Epithelial cell of esophagus (primary cell): ENCODE data around the gene WDR46.

Experiments used
- DNase-seq: peaks from one replicate; pipeline ENCODE4 v3.0.0; 2010; ENCODE audit warnings: low read depth
- H3K4me3 ChIP-seq: 2 replicates; pipeline ENCODE4 v1.5.1; 2011; ENCODE audit warnings: mild to moderate bottlenecking, low read length, control low read depth
- CTCF ChIP-seq: IDR thresholded peaks from 2 replicates; pipeline ENCODE4 v1.5.1; 2011; ENCODE audit warnings: low read depth, mild to moderate bottlenecking, low read length, control low read depth, inconsistent platforms; ENCODE audit not compliant: insufficient read depth; ENCODE audit errors: missing control alignments

WDR46 gene

GRCh38 chr6:33252759-33253158, 36.3 kb downstream of the WDR46 start:
- TF ChIP-seq CTCF = no peak

DNA sequence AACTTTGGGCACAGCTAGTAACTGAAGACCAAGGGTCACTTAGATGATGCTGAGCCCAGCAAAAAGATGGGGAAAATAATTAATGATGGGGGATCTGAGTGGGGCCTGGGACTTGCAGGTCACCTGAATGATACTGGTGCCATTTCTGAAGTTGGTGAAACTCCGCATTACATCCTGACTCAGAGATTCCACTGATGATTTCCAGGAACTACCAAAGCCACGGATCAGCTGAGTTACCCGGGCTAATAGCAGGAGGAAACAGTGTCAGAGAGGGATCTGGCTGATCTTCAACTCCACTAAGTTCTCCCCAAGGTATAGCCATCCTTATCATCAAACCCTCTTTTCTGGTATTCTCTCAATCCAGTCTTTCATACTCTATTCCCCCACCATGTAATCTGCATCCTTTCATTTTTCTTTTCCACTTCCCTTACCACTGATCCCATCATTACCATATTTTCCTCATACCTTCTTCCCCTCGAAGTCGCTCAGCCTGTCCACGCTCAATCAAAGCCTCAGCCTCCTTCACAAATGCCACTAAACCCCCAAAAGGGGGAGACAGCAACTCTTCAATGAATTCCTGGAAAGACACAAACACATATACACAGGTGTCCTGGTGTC, 37.5 kb downstream of the WDR46 start:
- no peak for DNase-seq
- TF ChIP-seq CTCF = no peak
- no peak overlapping the region for H3K4me3 ChIP-seq

More at GRCh38 chr6:33252759-33253158, 36.3 kb downstream of the WDR46 start:
- DNase-seq = no peak
- no peak overlapping the region for H3K4me3 ChIP-seq

DNA sequence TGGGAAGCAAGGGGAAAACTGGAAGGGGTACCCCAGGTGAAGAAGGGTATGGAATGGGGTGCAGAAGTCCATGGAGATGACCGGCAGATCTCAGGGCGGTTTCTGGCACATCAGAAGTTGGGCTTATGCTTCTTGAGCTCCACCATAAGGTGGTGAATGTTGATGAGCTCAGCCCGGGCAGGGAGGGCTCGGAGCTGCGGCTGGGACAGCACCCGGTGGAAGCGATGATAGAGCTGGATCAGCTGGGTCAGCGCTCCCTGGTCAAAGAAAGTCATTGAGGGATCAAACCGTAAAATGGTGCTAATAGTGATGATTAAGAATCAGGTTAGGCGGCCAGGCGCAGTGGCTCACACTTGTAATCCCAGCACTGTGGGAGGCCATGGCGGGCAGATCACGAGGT, 38.3 kb downstream of the WDR46 start:
- TF ChIP-seq CTCF = no peak
- no peak overlapping the region for H3K4me3 ChIP-seq
- no peak for DNase-seq

- peak overlapping the region; percentile 77 for H3K4me3 ChIP-seq
- DNase-seq = peak; percentile 94
- no peak for TF ChIP-seq CTCF
Observed at GRCh38 chr6:33249732-33250630, 39.1 kb downstream of the WDR46 start.

DNA sequence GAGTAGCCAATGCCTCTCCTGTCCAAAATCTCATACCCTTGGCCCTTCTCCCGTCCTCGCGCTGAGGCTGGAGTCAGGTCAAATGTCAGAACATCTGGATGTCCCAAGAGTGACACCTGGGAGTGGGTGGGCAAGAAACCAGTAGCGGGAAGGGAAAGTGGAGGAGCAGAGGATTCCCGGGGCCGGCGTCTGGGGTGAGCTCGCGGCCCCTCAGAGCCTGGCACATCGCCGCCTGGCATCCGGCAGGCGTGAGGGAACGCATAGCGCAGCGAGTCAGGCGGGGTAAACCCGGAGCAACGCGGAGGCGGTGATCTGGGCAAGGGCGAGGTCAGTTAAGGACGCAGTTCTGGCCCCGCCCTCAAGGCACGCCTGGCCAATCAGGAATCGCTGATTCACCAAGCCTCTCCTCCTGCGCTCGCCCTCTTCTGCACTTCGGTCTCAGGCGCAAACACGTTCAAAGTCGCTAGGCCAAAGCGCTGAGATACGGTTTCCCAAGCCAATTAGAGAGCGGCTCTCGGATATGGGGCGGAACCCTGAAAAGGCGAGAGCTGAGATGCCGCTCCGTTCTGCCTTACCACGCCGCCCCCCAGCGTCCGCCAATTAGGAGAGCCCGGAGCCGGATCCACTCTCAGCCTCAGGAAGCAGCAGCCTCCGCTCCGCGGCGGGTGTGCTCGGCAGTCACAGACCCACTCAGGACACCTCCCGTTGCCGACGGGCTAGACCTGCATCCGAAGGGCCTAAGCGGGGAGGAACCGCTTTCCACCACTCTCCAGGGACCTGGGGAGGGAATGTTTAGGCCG, 39.9 kb downstream of the WDR46 start:
- H3K4me3 ChIP-seq = peak overlapping the region; percentile 77
- peak; percentile 100 for DNase-seq
- peak; percentile 16 for TF ChIP-seq CTCF

DNA sequence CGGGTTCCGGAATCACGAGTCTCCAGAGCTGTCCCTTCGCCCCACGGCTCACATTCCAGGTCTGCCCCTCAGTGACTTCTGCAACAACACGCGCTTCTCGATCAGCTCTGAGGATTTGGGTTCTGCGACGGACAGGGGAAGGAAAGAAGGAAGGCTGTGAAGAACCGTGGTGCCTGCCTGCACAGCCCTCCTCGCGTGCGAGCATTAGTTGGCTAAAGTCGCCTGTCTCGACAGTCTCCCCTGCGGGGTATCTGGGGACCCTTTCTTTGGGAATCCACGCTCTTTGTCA, 40.5 kb downstream of the WDR46 start:
- TF ChIP-seq CTCF = no peak
- peak overlapping the region; percentile 52 for H3K4me3 ChIP-seq
- peak; percentile 56 for DNase-seq
